Ovary (tissue), 3 donors: Measurements from ENCODE around the gene NUDT4.

Source experiments
- EP300 ChIP-seq: sonication (generic); formaldehyde crosslinking; IDR thresholded peaks from one replicate; pipeline ENCODE4 v1.6.1; 2017; ENCODE audit warnings: antibody characterized with exemption
- POLR2A ChIP-seq: fragments of 450-650 bp; IDR thresholded peaks from one replicate; pipeline ENCODE4 v1.6.1; 2017; ENCODE audit warnings: antibody characterized with exemption, mild to moderate bottlenecking, moderate library complexity
- TF ChIP-seq, protein P1 (sequence below), 3 donors: fragments of 450-650 bp in 2 of 3; fragments of 200-600 bp in 1 of 3; IDR thresholded peaks; one replicate each; pipeline versions ENCODE4 v1.5.1 to v1.8.0; 2016 to 2022; ENCODE audit warnings: antibody characterized with exemption in 3 of 3, mild to moderate bottlenecking in 1 of 3
- donor health status: DM: no; HTN: no; CAD: no.

DNA sequence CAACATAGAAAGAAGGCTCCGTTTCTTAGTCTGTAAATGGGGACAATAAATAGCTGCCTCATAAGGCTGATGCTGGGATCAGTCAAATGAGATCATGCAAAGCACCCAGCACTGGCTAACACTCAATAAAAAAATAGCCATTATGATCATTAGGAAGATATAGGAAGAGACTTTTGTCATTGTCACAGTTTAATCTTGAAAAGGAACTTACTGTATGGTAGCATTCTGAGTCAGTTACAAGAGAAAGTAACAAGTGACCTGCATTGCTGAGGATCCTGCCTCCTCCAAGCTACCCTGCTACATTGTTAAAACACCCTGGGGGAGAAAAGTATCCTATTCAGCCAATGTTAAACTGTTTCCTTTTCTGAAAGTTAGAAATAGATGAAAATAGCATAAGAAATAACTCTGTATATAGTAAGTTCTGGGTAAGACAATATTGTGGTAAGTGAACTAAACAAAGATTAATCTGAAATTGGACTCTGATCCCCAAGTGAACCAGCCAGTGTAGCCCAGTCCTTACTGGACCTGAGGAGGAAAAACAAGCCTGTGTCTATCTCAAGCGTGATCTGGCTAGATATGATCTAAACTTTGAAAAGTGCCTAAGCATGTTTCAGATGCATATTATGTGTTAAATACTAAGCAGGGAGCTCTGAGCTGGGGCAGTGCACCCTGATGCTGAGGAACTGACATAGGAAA, 3.6 kb upstream of the NUDT4 start:
- TF ChIP-seq, protein P1, sequence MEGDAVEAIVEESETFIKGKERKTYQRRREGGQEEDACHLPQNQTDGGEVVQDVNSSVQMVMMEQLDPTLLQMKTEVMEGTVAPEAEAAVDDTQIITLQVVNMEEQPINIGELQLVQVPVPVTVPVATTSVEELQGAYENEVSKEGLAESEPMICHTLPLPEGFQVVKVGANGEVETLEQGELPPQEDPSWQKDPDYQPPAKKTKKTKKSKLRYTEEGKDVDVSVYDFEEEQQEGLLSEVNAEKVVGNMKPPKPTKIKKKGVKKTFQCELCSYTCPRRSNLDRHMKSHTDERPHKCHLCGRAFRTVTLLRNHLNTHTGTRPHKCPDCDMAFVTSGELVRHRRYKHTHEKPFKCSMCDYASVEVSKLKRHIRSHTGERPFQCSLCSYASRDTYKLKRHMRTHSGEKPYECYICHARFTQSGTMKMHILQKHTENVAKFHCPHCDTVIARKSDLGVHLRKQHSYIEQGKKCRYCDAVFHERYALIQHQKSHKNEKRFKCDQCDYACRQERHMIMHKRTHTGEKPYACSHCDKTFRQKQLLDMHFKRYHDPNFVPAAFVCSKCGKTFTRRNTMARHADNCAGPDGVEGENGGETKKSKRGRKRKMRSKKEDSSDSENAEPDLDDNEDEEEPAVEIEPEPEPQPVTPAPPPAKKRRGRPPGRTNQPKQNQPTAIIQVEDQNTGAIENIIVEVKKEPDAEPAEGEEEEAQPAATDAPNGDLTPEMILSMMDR (IDR thresholded peaks at IDR 0.05), result no peak
- no peak for TF ChIP-seq POLR2A
- TF ChIP-seq EP300, result no peak
